Muscle layer of duodenum (tissue), 2 donors: ENCODE data around the gene PLEKHM3.
"Not testable (repeated sequence)": the region's sequence is repeated elsewhere in the genome, so short reads cannot be mapped to it uniquely, and the experiment has no call there.

Source experiments
- H3K27ac ChIP-seq: one replicate; pipeline ENCODE4 v1.7.0; 2013; ENCODE audit warnings: mild to moderate bottlenecking, low read length
- H3K27me3 ChIP-seq: one replicate; pipeline ENCODE4 v1.7.0; 2013; ENCODE audit warnings: low read depth, mild to moderate bottlenecking, control low read depth, low read length
- H3K36me3 ChIP-seq, 2 donors: one replicate each; pipeline ENCODE4 v1.7.0; 2013; ENCODE audit warnings: low read length in 2 of 2, control low read depth in 1 of 2, mild to moderate bottlenecking in 1 of 2; ENCODE audit not compliant: insufficient read depth in 2 of 2, control insufficient read depth in 1 of 2
- H3K4me1 ChIP-seq, 2 donors: one replicate each; pipeline ENCODE4 v1.7.0; 2013; ENCODE audit warnings: low read length in 2 of 2, mild to moderate bottlenecking in 2 of 2, control low read depth in 1 of 2, moderate library complexity in 1 of 2; ENCODE audit not compliant: insufficient read depth in 2 of 2, control insufficient read depth in 1 of 2
- H3K4me3 ChIP-seq, 2 donors: one replicate each; pipeline ENCODE4 v1.7.0; 2013; ENCODE audit warnings: low read length in 2 of 2, low read depth in 1 of 2, mild to moderate bottlenecking in 1 of 2
- H3K9me3 ChIP-seq, 2 donors: one replicate each; pipeline ENCODE4 v1.7.0; 2013; ENCODE audit warnings: low read length in 2 of 2, control low read depth in 1 of 2, mild to moderate bottlenecking in 1 of 2; ENCODE audit not compliant: control insufficient read depth in 1 of 2
- donor health status: healthy.

The PLEKHM3 gene

DNA sequence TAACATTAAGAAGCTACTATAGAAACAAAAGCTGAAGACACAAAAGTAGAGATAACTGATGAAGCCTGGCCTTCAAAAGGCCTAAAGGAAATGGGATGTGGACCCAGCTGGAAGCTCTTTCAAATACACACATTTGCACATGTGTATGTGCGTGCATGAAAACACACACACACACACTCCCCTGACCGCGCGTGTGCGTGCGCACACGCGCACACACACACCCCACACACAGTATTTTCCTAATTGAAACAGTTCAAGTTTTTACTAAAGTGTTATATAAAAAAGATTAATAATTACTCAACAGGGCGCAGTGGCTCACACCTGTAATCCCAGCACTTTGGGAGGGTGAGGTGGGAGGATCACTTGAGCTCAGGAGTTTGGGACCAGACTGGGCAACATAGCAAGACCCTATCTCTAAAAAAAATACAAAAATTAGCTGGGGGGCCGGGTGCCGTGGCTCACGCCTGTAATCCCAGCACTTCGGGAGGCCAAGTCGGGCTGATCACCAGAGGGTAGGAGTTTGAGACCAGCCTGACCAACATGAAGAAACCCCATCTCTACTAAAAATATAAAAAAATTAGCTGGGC, 111.5 kb downstream of the PLEKHM3 start:
- Histone ChIP-seq H3K9me3 (no peaks in the 10 kb centered on the region), H3K4me1 (no peaks in the 10 kb centered on the region), H3K27me3 (no peaks in the 10 kb centered on the region), H3K4me3 (no peak overlapping the region), H3K27ac (no peak overlapping the region), H3K36me3 (peaks cover 0 to 2% of the 10 kb centered on the region in 2 donors)

DNA sequence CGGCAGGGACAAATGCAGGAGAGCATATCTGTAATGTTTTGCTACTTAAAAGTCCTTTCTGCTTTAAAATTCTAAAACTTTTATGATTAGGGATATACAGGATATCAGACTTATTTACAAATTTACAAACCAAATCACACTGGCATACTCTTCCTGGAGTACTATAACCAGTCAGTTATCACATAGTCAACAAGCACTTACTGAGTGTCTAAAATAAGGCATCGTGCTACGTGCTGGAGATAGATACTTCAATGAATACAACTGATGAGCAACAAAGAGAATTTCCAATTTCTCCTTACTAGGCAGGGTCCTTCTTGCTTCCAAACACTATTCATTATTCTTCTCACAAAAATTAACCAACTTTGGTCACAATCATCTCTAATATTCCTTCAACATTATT, 113.5 kb downstream of the PLEKHM3 start:
- Histone ChIP-seq H3K9me3 (no peaks in the 10 kb centered on the region), H3K36me3 (peaks cover 0 to 4% of the 10 kb centered on the region in 2 donors), H3K27me3 (no peaks in the 10 kb centered on the region), H3K4me1 (no peaks in the 10 kb centered on the region), H3K27ac (no peak overlapping the region), H3K4me3 (no peak overlapping the region)

DNA sequence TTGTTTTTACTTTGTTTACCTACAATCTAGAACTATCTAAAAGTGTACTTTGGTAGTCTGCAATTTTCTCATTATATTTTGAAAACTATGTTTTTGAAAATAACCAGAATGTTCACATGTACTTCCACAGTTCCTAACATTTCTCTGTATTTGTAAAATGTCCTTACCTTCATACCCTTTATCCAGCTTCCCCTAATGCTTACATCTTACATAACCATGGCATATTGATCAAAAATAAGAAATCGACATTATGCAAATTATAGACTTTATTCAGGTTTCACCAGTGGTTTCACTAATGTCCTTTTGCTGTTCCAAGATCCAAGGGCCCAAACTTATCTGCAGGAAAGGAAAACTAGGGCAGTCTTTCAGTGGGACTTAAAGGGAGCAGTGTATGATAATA, 114.1 kb downstream of the PLEKHM3 start:
- Histone ChIP-seq H3K27ac (no peak overlapping the region), H3K9me3 (no peaks in the 10 kb centered on the region), H3K4me3 (no peak overlapping the region), H3K27me3 (no peaks in the 10 kb centered on the region), H3K4me1 (no peaks in the 10 kb centered on the region), H3K36me3 (peaks cover 0 to 4% of the 10 kb centered on the region in 2 donors)

DNA sequence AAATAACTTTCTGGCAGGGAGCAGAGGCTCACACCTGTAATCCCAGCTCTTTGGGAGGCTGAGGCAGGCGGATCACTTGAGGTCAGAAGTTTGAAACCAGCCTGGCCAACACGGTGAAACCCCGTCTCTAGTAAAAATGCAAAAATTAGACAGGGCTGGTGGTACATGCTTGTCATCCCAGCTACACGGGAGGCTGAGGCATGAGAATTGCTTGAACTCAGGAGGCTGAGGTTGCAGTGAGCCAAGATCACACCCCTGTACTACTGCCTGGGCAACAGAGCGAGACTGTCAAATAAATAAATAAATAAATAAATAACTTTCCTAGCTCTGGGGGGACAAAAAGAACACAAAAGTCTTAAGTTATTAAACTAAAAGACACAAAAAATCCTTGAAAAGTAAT, 118.8 kb downstream of the PLEKHM3 start:
- not testable (repeated sequence) for H3K4me1 ChIP-seq, H3K27me3 ChIP-seq, H3K36me3 ChIP-seq, H3K27ac ChIP-seq, H3K9me3 ChIP-seq, H3K4me3 ChIP-seq

DNA sequence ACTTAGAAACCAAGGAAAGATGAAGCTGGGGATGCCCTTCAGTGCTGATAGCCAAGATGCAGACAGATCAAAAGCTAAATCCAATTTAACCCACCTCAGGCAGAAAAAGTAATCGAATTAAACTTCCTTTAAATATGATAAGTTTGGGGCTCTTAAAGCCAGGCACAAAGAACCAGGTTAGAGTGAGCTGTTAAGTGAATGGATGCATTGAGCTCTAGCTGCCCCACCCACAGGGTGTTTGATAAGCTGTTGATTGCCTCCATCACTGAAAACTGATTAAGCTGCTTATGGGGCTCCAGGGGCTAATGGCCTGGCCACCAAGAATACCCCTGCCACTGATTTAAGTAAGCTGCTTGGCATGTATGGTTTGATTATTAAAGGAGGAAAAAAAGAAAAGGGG, 119.8 kb downstream of the PLEKHM3 start:
- H3K27me3 ChIP-seq = no peaks in the 10 kb centered on the region
- H3K9me3 ChIP-seq = no peaks in the 10 kb centered on the region
- no peak overlapping the region for H3K4me3 ChIP-seq
- peaks cover 0 to 4% of the 10 kb centered on the region in 2 donors for H3K36me3 ChIP-seq
- no peaks in the 10 kb centered on the region for H3K4me1 ChIP-seq
- H3K27ac ChIP-seq = no peak overlapping the region

DNA sequence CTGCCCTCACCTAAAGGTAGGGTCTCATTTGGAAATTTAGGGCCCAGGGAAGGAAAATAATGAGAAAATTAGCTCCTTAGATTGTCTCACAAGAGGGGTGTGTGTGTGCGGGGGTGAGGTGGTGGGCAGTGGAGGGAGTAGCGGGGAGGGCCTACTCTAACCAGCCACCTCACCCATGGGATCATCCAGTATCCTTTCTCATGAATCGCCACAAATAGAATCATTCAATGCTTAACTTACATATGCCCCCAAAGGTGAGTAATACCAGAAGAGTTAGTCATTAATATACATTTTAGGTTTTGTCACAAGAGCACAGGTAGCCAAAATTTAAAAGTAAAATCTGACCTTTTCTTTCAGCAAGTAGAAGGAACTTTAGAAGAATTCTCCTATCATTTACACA, 122.1 kb downstream of the PLEKHM3 start:
- H3K4me1 ChIP-seq = no peaks in the 10 kb centered on the region
- H3K36me3 ChIP-seq = peaks cover 2 to 5% of the 10 kb centered on the region in 2 donors
- H3K27me3 ChIP-seq = no peaks in the 10 kb centered on the region
- H3K9me3 ChIP-seq = no peaks in the 10 kb centered on the region
- H3K27ac ChIP-seq = no peak overlapping the region
- H3K4me3 ChIP-seq = no peak overlapping the region

DNA sequence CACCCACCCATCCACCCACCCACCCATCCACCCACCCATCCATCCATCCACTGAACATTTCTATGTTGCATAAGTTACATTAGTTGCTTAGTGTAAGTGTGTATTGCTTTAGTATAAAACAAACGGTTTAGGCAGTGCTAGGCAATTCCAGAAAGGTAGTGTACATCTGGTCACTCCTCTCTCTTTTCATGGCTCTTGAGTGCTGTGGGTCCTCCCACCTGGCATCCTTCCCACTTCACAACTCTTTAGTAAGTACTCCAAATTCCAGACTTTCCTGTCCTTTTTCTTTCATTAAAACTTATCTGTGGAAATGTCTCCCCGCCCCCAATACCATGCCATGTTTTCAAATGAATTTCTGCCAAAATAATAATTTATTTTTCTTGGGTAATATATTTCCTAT, 122.5 kb downstream of the PLEKHM3 start:
- H3K9me3 ChIP-seq = no peaks in the 10 kb centered on the region
- no peak overlapping the region for H3K4me3 ChIP-seq
- H3K4me1 ChIP-seq = no peaks in the 10 kb centered on the region
- H3K27me3 ChIP-seq = no peaks in the 10 kb centered on the region
- peaks cover 0 to 5% of the 10 kb centered on the region in 2 donors for H3K36me3 ChIP-seq
- H3K27ac ChIP-seq = no peak overlapping the region

DNA sequence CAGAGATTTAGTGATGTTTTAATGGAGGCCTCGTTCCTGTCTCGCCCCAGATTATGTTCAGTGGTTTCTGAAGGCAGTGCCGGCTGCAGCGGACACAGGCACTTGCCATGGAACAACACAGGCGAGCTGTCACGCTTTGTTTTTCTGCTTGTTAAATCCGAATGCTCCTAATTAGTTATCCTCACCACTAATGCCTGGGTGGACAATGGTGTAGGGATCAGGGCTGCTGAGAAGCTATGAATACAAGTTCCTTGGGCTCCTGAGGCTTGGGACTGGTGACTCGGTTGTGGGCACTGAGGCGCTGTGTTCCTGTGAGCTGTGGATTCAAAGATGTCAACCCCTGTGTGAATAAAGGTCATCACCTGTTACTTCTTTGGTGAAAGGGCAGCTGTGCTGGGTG, 123.5 kb downstream of the PLEKHM3 start:
- H3K4me3 ChIP-seq = no peak overlapping the region
- no peak overlapping the region for H3K27ac ChIP-seq
- no peaks in the 10 kb centered on the region for H3K9me3 ChIP-seq
- H3K4me1 ChIP-seq = no peaks in the 10 kb centered on the region
- peaks cover 0 to 5% of the 10 kb centered on the region in 2 donors for H3K36me3 ChIP-seq
- no peaks in the 10 kb centered on the region for H3K27me3 ChIP-seq

DNA sequence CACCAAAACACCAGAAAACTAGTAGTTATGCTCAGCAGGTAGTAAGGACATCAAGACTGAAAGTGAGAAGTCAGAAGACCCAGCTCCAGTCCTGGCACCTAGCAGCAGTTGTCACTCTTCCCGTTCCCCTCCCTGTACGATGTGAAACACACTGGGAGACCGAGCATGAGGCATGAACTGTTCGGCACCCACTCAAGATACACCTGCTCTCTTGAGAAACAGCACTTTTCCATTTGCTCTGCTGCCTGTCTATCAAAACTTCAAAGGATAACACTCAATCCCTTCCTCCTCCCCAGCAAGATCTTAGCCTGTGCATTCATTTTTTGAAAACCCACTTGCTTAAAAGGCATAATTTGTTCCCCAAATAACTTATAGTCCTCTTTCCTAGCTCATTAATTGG, 123.9 kb downstream of the PLEKHM3 start:
- Histone ChIP-seq H3K27ac (no peak overlapping the region), H3K9me3 (no peaks in the 10 kb centered on the region), H3K4me1 (no peaks in the 10 kb centered on the region), H3K36me3 (peaks cover 0 to 5% of the 10 kb centered on the region in 2 donors), H3K27me3 (no peaks in the 10 kb centered on the region), H3K4me3 (no peak overlapping the region)

DNA sequence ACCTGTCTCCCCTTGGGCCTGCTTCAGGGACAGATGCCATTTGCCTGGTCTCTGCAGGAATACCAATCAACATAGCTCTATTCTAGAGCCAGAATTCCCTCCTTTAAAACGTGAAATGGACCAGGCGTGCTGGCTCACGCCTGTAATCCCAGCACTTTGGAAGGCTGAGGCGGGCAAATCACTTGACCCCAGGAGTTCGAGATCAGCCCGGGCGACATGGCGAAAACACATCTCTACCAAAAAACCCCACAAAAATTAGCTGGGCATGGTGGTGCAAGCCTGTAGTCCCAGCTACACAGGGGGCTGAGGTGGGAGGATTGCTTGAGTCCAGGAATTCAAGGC, 127.0 kb downstream of the PLEKHM3 start:
- Histone ChIP-seq H3K27me3 (no peaks in the 10 kb centered on the region), H3K9me3 (no peaks in the 10 kb centered on the region), H3K27ac (no peak overlapping the region), H3K4me1 (peaks cover 0 to 3% of the 10 kb centered on the region in 2 donors), H3K4me3 (no peak overlapping the region), H3K36me3 (peaks cover 0 to 5% of the 10 kb centered on the region in 2 donors)

DNA sequence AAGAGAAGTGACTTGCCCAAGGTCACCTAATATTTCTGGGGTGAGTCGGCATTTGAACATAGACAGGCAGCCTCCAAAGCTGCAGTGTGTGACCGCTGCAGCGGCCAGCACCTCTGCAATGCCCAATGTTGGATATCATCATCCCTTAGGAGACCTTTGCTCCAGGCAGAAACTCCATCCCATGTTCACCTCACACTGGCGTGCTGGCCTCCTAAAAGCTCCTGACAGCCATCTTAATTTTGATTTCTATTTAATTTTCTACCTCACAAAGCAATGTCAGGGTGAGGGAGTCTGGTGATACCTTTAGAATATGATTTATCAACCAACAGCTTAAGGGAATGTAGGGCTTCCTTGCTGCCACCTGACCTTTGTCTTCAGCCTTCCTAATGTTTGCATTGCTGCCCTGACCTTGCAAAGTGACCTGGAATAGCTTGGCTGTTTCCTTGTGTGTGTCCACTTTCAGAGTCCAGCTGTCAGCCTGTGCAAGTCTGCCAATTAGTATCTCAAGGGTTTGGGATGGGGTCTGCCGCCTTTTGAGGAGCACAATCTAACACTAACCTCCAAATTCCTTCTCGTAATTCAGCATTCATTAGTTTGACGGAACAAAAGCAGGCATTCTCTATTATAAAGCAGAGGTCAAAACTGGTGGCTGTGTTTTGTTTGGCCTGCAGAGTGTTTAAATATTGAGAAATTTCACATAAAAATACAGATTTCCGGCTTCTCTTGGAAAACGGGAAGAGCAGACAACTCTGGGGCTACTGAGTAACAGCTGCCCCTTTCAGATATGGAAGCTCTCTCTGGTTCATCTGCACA, 127.6 kb downstream of the PLEKHM3 start:
- Histone ChIP-seq H3K4me3 (no peak overlapping the region), H3K36me3 (peaks cover 0 to 5% of the 10 kb centered on the region in 2 donors), H3K4me1 (peaks cover 0 to 9% of the 10 kb centered on the region in 2 donors), H3K9me3 (no peaks in the 10 kb centered on the region), H3K27ac (no peak overlapping the region), H3K27me3 (no peaks in the 10 kb centered on the region)
